AG09309 (cell line): ENCODE results near the gene NLGN1.

Experiments used
- DNase-seq: peaks from one replicate; pipeline ENCODE4 v3.0.0-alpha.2; 2010; ENCODE audit warnings: low read depth
- H3K4me3 ChIP-seq: 2 replicates; pipeline ENCODE4 v1.5.1; 2011; ENCODE audit warnings: mild to moderate bottlenecking, low read depth, low read length, moderate library complexity; ENCODE audit not compliant: control insufficient read depth
- TF ChIP-seq, protein P1 (sequence below): IDR thresholded peaks from 2 replicates; pipeline ENCODE4 v1.5.1; 2011; ENCODE audit warnings: mild to moderate bottlenecking, low read depth, low read length, inconsistent platforms; ENCODE audit not compliant: insufficient read depth, control insufficient read depth; ENCODE audit errors: missing control alignments

The NLGN1 gene

GRCh38 chr3:173732237-173732636, 334.7 kb downstream of the NLGN1 start:
- TF ChIP-seq, protein P1, sequence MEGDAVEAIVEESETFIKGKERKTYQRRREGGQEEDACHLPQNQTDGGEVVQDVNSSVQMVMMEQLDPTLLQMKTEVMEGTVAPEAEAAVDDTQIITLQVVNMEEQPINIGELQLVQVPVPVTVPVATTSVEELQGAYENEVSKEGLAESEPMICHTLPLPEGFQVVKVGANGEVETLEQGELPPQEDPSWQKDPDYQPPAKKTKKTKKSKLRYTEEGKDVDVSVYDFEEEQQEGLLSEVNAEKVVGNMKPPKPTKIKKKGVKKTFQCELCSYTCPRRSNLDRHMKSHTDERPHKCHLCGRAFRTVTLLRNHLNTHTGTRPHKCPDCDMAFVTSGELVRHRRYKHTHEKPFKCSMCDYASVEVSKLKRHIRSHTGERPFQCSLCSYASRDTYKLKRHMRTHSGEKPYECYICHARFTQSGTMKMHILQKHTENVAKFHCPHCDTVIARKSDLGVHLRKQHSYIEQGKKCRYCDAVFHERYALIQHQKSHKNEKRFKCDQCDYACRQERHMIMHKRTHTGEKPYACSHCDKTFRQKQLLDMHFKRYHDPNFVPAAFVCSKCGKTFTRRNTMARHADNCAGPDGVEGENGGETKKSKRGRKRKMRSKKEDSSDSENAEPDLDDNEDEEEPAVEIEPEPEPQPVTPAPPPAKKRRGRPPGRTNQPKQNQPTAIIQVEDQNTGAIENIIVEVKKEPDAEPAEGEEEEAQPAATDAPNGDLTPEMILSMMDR = no peak
- no peak overlapping the region for H3K4me3 ChIP-seq
- DNase-seq = no peak

GRCh38 chr3:173733029-173733652, 335.6 kb downstream of the NLGN1 start:
- no peak for DNase-seq
- TF ChIP-seq, protein P1 = peak; percentile 53
- no peak overlapping the region for H3K4me3 ChIP-seq

DNA sequence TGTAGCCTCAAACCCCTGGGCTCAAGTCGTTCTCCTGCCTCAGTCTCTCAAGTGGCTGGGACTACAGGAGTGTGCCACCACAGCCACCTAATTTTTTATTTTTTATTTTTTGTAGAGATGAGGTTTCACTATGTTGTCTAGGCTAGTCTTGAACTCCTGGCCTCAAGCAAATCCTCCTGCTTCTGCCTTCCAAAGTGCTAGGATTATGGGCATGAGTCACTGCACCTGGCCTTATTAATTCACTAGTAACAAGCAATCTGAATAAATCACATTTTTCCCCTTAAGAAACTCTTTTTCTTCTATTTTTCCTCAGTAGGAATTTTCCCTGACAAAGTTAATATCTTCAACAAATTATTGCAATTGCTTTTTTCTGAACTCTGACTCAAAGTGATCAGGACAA, 336.9 kb downstream of the NLGN1 start:
- TF ChIP-seq, protein P1 = no peak
- DNase-seq = no peak
- H3K4me3 ChIP-seq = no peak overlapping the region

DNA sequence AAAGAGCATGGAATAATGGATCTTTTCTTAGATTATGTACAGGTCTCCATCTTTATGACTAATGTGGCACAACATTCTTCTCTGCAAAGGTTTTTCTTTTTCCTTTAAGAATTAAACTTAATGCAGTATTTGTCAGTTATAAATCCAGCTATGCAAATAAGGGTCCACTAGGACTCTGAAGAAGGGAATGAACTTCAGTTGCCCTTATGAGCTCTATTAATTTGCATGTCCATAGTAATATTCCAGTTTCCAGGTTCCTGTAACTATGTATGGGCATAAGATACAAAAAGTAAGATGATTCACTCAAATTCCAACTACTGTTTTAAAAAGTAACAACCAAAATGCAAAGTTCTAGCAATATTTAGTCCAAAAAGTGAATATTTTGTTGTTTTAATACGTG, 337.4 kb downstream of the NLGN1 start:
- no peak for DNase-seq
- TF ChIP-seq, protein P1 = no peak
- no peak overlapping the region for H3K4me3 ChIP-seq

DNA sequence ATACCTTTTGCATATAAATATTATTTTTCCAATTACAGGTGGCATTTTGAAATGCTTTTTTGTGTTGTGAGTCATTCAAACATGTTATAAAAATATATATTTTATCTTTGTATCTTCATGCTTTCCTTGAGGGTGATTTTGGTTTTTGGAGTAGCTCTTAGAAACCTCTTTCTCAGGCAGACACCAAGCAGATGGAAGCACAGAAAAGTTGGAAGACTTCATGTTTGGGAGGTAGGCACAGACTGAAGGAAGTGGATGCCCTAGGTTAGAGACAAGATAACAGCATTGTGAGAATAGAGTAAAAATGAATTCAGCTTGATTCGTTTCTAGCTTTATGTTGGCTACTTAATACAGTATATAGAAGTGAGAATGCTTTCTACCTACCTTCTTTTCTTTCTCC, 338.3 kb downstream of the NLGN1 start:
- no peak overlapping the region for H3K4me3 ChIP-seq
- DNase-seq = no peak
- TF ChIP-seq, protein P1 = no peak

GRCh38 chr3:173737167-173737808, 339.7 kb downstream of the NLGN1 start:
- TF ChIP-seq, protein P1 = no peak
- no peak for DNase-seq
- no peak overlapping the region for H3K4me3 ChIP-seq
